ENCODE measurements around the gene MRPS15.
"Not testable (repeated sequence)": the region's sequence is repeated elsewhere in the genome, so short reads cannot be mapped to it uniquely, and the experiment has no call there.

GRCh38 chr1:36511220-36511619, 47.0 kb upstream of the MRPS15 start:
- not testable (repeated sequence) for TF ChIP-seq CTCF (IDR thresholded peaks at IDR 0.05 in 4 of 5, conservative IDR thresholded peaks at IDR 0.05 in 1 of 5); POLR2A (IDR thresholded peaks at IDR 0.05)
